NCI-H2107 (cell line): ENCODE results near the gene LRRN3.

Source experiments
- DNase-seq: peaks from one replicate; lab custom pipeline; 2025; lab: John Stamatoyannopoulos, UW

Gene LRRN3

DNA sequence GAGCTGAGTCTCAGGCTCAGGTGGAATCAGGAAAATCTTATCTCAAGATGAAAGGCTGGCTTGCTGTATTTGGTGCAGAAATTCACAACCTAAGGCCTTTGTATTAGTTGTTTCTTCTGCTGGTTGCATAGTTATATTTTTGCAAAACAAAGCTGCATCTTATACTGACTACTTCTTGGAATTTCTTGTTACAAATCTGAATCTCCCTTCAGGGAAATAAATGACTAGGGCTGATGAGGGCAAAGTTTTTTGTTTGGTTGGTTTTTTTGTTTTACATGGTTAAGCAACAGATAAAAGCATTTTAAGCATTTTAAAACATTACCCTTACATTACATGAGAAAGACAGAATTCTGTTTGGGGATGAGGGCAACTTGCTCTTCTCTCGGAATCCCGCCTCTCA is 13.9 kb upstream of the LRRN3 start:
- DNase-seq = no peak

DNA sequence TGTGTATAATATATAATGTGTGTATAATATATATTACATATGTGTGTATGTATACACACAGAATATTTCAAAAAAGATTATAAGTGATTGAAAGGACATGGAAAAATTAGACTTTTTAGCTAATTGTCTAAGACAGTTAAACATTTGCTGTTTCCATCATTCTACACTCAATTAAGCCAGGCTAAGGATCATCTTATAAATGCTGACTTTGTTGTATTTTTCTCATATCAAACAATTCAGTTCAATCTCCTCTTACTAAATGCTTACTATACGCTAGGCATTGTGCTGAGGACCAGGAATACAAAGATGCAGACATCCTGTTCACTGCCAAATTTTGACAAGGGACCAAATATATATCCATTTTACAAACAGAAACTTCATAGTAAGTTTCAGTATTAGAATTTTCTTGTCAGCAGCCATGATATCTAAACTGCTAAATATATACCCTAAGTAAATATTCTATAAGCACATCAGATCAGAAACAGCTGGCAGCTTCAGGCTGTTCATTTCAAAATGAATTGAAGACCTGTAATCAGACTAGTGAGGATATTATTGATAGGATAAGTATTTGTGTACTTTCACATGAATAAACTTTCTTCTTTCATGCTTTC is 10.3 kb upstream of the LRRN3 start:
- no peak for DNase-seq

DNA sequence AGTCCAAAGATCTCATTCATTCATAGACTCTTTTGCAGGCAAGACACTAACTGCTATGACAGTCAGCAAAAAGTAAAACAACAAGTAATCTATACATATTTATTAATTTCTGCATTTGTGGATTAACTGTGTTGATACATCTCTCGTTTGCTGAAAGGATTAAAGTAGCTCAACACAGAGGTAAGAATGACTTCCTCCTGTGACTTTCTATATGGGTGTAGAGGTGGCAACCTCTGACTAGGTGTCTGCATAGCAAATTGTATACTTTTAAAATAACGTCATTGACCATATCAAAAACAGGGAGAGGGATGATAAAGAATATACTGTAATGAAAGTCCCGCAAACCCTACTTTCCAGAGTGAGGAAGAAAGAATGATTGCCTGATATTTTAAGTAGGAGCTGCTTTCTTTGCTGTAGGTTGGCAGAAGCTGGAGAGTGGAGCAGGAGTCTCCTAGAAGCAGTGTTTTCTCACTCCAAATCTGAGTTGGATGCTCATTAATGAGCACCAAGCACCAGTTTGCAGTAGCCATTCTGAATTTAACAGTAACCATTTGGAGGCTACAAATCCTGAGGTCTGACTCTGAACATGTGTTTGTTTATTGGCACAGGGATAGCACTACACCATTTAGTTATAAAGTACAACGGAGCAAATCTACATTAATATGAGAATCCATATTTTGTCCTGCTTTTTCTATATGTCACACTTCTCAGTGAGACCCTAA is 9.2 kb upstream of the LRRN3 start:
- no peak for DNase-seq

DNA sequence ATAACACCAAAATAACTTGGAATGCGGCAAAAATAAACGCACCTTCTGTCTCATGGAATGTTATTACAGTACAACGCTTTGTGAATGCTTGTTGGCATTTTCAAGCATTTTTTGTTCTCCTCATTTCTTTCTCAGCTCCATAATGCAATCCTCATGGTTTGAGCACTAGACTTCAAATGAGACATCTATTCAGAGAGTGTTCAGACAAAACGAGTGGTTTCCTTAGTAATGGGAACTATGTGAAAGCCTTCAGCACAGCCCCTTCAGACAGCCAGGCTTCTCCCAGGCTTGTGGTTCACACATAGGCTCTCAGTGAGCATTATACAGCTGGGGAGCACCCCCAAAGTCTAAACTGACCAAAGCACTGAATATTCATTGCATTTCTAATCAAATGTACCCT is 8.6 kb upstream of the LRRN3 start:
- no peak for DNase-seq

DNA sequence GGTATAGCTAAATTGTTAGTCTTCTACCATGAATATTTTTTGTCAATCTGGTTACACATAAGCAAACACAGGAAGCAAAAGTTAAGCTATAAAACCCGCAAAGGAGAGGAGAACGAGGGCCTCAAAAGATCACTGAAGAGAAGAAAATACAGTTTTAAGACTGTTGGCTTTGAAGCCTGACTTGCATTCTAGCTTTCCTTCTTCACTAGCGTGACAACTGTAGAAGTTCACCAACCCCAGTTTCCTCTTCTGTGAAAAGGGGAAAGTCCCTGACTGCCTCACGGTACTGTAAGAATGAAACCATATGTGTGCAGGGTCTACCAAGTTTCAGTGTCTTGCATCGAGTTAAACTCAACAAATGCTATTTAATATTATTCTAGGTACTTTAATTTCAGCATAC is 7.5 kb upstream of the LRRN3 start:
- DNase-seq = no peak

DNA sequence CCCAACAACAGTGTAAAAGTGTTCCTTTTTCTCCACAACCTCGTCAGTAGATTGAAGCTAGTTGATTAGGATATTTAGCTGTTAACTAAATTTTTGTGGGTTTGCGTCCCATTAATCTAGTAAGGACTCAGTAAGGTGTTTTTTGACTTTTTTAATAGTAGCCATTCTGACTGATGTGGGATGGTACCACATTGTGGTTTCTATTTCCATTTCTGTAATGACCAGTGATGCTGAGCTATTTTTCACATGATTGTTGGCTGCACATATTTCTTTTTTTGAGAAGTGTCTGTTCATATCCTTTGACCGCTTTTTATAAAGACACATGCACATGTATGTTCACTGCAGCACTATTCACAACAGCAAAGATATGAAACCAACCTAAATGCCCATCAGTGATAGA is 5.6 kb upstream of the LRRN3 start:
- DNase-seq = no peak

DNA sequence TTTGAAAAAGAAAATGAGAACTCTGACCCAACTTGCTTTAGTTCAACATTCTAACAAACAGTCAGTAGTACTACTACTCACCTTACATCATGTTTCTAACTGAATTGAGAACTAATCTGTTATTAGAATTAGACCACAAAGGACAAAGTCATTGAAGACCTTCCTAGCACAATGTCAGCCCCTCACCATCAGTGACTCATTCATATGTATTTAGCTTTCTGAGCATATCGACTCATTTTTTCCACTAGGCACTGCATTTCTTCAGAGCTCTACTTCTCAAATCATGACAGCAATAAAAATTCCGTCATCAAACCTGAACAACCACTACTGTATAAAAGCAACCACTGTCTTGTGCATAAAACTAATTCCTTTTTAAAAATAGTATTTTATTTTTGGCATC is 4.4 kb upstream of the LRRN3 start:
- no peak for DNase-seq

DNA sequence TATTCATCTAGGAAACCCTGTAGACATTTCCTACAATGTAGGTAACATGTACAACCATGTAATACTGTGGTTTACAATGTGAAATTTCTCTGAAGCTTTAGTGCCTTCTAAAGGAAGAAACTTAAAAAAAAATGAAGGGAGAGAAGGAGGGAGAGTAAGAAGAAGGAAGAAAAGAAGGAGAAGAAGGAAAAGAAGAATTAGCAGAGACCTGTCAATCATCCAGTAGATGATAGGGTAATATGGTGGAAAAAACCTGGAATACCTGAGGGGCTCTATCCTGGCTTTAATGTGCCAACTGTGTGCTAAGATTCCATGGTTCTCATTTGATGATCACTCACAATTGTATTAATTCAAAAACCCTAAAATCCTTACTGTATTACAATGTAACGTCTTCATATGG is 2.6 kb upstream of the LRRN3 start:
- no peak for DNase-seq

DNA sequence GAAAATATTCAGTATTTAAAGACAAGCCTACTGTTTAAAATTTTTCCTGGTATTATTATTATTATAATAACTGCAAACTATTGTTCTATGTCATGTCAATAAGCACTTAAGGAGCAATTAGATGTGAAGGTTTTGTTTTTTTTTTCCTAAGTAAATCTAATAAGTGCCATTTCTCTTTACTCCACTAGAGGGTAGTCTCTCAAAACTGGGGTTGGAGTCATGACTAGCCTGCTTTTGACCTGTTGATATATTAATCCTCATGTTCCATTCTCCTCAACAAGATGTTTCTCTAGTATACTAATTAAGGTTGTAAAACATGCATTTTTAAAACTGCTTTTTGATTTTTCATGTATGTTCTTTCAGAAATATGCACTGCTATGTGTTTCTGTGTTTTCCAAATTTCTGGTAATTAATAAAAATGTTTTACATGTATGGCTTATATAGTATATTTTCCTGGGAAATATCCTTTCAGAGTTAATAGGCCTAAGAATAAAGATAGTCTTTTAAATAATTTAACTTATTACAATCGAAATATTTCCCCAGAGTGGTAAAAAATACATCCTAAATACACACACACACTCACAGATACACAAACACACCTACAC is 1.0 kb upstream of the LRRN3 start:
- peak; percentile 39 for DNase-seq

DNA sequence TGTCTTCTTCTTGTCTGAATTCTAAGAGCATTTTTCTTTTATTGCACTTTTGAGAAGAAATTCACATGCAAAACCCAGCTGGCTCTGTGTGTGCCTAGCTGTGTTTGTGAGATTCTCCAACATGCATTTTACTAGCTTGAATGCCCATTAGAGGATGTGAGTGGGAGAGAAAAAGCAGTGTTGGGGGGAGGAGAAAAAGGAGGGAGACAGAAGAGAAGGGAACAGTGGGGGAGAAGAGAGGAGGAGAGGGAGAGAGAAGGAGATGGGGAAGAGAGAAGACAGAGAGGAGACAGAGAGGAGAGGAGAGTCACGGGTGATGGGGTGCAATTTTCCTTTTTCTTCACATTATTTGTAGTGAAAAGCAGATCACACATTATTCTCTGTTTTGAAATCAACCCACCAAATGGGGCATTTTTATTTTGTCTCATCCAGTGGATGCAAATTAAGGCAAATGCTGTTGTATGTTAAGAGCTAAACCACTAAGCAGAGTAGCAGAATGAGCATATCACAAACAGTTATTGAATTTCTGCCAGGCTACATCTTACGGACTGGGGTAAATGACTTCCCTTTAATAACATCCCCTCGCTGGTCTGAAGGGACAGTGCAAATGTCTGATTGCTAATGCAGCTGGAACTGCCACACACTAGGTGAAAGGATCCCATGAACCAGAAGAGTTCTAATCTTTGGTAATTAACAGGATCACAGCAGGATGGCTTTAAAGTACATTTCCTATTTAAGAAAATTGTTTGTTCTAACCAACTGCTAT is 849 bp downstream of the LRRN3 start:
- DNase-seq = no peak

DNA sequence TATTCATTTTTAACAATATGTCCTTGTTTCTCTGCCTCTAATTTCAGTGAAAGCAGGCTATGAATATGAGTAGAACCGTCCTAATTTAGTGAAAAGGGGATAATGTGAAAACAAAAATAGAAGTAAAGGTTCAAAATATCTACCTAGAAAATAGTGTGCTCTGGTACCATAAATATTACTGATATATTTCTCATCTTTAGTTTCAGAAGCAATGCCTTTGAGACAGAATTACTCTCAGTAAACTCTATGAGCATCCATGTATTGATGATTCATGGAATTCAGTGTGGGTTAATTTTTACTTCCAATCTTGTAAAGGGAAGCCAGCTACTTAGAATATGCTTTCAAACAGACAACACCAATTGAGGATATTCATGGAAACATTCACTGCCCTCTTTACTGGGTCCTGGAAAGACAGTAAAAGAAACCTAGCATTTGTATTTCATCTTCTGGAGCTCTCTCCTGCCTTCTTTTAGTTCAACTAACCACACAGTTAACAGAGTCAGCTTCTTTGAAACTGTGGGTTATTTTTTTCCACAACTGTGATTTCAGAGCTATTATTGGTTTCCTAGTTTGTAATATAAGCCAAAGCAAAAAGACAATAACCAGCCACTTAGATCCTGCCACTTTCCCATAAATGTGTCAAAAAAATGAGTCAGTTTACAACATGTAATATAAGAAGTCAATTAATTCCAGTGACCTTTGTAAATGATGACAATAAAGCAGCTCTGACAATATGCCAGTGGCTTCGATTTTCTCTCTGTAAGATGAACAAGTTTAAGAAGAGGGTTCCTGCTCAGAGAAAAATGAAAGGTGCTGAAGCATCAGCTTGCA is 1.7 kb downstream of the LRRN3 start:
- DNase-seq = peak; percentile 41

DNA sequence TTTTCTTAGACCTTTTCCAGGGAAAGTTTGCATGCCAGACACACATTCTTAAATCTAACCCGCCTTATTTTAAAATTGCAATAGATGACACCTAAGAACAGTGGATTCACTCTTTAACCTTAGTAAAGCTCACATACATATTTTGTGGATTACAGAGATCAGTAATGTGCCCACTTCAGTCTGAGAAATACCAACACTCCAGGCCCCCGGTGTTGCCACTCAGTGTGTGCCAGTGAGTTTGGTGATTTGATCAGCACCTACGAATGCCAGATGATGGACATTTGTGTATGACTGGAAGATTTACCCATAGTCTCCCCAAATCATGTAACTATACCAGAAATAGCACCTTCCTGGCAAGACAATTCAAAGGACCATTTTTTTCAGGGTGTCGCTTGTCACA is 2.6 kb downstream of the LRRN3 start:
- DNase-seq = no peak

DNA sequence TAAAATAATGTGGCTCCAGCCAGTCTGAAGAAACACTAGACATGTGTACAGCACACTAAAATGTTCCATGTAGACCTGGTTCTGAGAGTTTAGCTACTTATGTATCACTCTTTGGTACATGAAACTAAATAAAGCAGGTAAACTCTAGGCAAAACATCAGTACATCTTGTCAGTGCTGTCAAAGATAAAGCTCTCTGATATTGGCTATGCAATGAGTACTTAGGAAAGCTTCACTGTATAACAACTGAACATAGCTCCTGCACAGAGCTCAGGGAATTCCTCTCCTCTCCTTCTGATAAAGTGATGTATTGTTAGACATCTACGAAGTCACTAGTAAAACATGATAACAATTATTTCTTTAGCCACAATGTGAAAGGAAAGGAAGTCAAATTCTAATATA is 3.5 kb downstream of the LRRN3 start:
- DNase-seq = no peak

DNA sequence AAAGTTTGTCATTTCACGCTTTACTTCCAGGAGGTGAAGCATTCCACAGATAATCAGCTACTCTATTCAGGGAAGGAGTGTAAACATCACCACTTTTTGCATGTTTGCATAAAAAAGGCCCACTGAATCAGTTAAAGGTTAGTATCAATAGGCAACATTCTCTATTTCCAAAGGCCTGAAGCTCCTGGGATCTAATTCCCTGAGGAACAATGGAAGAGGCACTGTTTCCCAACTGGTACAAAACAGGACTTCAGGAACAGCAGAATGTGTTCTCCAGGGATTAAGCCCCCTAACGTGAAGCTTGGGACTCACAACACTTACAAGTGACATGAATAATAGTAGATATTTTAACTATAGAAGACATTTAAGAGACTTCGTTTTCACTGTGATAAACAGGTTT is 6.1 kb downstream of the LRRN3 start:
- no peak for DNase-seq

DNA sequence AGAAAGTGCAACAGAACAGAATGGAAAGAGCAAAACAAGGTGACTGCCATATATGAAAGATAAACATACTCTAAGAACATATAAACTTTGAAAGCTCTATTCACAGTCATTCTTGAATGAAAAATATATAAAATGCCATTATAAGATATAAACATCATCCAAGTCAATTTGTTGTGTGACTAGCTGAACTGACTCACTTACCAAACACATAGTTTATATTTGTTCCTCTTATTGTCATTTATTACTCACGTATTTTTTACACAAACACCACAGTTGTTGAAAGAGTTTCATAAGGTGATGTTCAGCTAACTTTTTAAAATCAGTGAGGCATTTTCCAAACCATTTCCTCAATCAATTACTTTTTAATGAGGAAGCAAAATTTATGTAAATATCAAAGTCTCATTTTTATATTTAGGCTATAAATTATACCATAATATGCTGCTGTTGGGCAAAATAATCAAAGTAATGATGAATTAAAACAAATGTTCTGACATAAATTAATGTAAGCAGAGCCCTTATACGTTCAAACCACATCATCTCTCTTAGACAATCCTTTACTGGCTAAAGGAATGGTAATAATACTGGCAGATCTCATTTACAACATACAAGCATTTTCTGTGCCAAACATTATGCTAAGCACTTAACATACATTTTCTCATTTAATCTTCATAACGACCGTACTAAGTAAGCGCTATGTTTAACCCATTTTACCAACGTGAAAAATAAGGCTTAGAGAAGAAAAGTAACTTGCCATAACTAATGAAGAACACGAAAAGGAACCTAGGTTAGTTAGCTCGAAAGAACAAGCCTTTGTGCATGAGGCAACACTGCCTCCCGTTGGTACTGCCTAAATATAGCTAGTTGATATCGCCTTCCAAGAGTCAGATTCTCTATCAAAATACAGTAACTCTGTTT is 7.3 kb downstream of the LRRN3 start:
- peak; percentile 12 for DNase-seq

DNA sequence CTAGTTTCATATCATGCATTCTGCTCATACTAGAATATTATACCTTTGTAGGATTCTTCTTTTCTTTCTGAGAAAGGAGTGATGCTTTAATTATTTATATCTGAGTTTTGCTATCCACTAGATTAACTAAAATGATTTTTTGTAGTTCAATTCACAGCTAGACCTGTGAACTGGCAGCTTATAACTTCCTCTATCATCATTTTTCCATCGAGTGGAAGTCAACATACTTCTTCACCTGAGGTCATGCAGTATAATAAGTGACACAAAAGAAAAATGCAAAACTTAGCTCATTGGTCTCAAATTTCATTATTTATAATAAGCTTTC is 8.0 kb downstream of the LRRN3 start:
- no peak for DNase-seq

DNA sequence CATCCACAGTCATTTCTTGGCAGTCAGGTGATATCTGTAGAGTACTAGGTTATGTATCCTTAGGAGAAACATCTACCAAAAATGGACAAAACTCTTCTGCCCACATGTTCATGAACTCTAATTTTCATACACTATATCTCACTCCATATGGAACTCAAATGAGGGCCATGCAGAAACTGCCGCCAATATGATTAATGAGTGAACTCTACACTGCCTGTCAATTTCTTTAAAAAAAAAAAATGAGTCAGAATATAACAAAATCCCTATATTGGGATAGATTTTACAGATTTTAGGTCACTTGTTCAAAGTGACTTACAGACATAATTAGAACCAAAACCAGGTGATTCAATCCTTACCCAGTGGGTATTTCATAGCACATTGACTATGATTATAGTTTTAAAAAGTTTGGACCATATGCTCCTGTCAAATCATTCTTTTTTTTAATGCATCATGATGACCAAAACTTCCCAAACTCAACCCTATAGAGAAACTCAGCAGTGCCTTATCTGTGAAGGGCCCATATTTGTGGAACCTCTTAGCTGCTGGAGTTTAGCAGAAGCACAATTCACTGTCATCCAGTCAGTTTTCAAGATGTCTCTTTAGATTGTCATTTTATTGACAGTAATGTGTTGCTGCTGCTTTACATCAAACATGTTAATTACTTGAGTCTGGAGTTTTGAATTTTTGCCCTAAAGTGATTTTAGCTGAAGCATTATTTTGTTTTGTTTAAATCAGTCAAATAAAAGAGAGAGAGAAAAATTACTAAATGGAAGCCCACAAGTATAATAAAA is 11.1 kb downstream of the LRRN3 start:
- no peak for DNase-seq

DNA sequence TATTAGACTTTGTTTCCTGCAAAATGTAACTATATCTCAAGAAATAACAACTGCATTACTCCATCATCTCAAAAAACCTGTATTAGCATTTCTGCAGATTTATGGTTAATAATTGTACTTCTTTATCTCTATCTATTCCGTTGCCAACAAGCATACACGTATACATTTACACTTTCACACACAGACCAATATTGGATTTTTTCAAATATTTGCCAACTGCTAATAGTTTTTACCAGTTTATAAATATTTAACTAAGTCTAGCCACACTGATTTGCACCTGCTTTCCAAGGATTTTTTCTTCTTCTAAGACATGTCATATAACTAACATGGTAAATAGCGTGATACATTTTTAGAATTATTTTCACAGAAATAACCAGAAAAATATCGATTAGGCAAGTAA is 12.2 kb downstream of the LRRN3 start:
- DNase-seq = no peak

DNA sequence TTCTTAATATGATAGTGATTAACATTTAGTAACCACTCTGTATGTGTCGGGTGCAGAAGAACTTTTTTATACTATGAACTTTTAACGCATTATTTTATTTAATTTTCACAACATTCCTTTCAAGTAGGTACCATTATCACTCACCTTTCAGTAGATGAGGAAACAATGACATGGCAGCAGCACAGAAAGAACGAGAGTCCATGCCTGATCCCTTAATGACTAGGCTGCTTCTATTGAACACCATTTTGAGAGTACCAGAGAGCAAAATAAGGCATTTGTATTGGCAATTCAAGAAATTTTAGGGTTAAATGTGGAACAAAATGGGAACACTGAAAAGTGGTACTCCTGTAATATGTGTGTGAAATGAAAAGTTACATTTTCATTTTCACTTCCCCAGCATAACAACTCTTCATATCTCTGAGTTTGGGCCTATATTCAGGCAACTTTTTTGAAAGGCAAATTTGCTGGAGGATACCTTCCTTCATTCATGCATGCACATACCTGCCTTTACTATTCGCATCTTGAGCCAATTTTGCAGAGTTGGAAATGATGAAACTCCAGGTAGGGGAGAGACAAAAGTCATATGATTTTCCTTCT is 12.8 kb downstream of the LRRN3 start:
- no peak for DNase-seq

DNA sequence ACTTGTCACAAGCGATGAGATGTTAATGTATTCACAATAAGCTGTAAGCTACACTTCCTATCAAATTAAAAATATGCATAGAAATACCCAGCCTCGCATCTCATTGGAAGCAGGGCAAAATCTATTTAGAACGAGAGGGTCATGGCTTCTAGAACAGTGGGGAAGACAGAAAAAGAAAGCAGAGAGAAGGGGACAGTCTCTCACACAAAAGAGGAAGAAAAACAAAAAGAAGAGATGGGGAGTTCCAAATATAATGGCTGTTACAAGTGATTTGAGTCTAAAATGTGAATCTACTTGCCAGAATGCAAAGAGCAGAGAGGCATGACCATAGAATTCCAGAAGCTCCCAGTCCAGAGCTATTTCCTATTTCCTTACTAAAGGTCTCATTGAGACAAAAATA is 13.8 kb downstream of the LRRN3 start:
- DNase-seq = no peak
